Activated naive CD8-positive, alpha-beta T cell treated with anti-CD3 and anti-CD28 coated beads, Interleukin-2, amount 50 U/mL, for 24 hours (primary cell): Measurements from ENCODE around the gene CREBRF.
"Not testable (repeated sequence)": the region's sequence is repeated elsewhere in the genome, so short reads cannot be mapped to it uniquely, and the experiment has no call there.

Experiments used
- ATAC-seq: fragments of 150-1000 bp; cut with Tn5 transposase; one replicate; pipeline ENCODE4 v1.10.0; 2021
- DNase-seq: peaks from one replicate; pipeline ENCODE4 v3.0.0; 2021
- H3K27ac Mint-ChIP-seq: one replicate; pipeline ENCODE4 v1.8.0; 2021; ENCODE audit warnings: mild to moderate bottlenecking, mixed read lengths
- H3K27me3 Mint-ChIP-seq: one replicate; pipeline ENCODE4 v1.8.0; 2021; ENCODE audit warnings: mixed read lengths
- H3K36me3 Mint-ChIP-seq: one replicate; pipeline ENCODE4 v1.8.0; 2021; ENCODE audit warnings: low read depth, mixed read lengths
- H3K4me1 Mint-ChIP-seq: one replicate; pipeline ENCODE4 v1.8.0; 2021; ENCODE audit warnings: mixed read lengths
- H3K4me3 Mint-ChIP-seq: one replicate; pipeline ENCODE4 v1.8.0; 2021; ENCODE audit warnings: mild to moderate bottlenecking, moderate library complexity, mixed read lengths
- H3K9me3 Mint-ChIP-seq: one replicate; pipeline ENCODE4 v1.8.0; 2021; ENCODE audit warnings: mixed read lengths

CREBRF gene

GRCh38 chr5:173047838-173048105 is 8.4 kb upstream of the CREBRF start:
- no peak overlapping the region for H3K4me3 Mint-ChIP-seq
- DNase-seq (no peak), ATAC-seq (no peak)
- peaks cover 2% of the 10 kb centered on the region for H3K4me1 Mint-ChIP-seq
- H3K9me3 Mint-ChIP-seq = no peaks in the 10 kb centered on the region
- no peaks in the 10 kb centered on the region for H3K36me3 Mint-ChIP-seq
- H3K27ac Mint-ChIP-seq = no peak overlapping the region
- H3K27me3 Mint-ChIP-seq = no peaks in the 10 kb centered on the region

DNA sequence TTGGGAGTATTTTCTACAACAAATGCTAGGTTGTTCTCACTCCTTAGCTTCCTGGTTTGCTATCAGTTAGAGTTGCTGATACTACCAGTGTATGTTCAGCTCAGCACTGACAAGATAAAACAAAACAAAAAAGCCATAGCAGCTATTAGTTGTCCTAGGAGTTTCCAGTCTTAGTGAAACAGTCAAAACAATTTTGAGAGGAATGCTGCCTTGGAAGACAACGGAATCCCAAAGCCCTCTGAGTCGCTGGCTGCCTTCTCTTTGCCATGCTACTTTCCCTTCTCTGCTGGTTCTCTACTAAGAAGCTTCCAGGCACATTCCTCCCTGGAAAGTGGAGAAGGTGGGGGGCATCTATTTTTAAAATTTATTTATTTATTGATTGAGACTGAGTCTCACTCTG is 5.4 kb upstream of the CREBRF start:
- Mint-ChIP-seq H3K4me1 (peaks cover 23% of the 10 kb centered on the region), H3K27me3 (no peaks in the 10 kb centered on the region), H3K9me3 (no peaks in the 10 kb centered on the region), H3K27ac (no peak overlapping the region), H3K4me3 (no peak overlapping the region), H3K36me3 (no peaks in the 10 kb centered on the region)
- DNase-seq (no peak), ATAC-seq (no peak)

- Mint-ChIP-seq H3K27me3 (peaks cover 2% of the 10 kb centered on the region), H3K9me3 (no peaks in the 10 kb centered on the region), H3K4me3 (no peak overlapping the region), H3K27ac (peak overlapping the region; percentile 9), H3K36me3 (no peaks in the 10 kb centered on the region), H3K4me1 (peaks cover 26% of the 10 kb centered on the region)
- ATAC-seq (no peak), DNase-seq (no peak)
Measured at GRCh38 chr5:173051746-173052145, 4.4 kb upstream of the CREBRF start.

DNA sequence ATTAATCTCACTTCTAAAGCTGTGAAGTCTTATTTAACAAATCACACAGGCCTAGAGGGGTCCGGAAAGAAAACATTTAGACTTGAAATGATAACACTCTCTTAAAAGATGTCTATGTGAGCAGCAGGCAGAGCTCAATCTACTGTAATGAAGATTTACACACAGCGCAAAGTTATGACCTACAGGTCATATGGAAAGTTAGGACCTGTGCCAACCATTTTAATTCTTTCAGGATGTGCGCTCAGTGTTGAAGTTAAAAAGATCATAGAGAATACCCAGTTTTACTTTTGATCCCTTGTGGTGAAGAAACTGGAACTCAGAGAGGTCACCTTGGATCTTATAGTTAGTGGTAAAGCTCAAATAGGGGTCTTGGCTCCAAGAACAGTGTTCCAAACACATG is 3.1 kb upstream of the CREBRF start:
- Mint-ChIP-seq H3K27ac (no peak overlapping the region), H3K27me3 (peaks cover 2% of the 10 kb centered on the region), H3K4me3 (no peak overlapping the region), H3K36me3 (no peaks in the 10 kb centered on the region), H3K9me3 (no peaks in the 10 kb centered on the region), H3K4me1 (peaks cover 30% of the 10 kb centered on the region)
- DNase-seq (no peak), ATAC-seq (no peak)

- peak overlapping the region; percentile 89 for H3K4me3 Mint-ChIP-seq
- peak overlapping the region; percentile 85 for H3K27ac Mint-ChIP-seq
- no peaks in the 10 kb centered on the region for H3K9me3 Mint-ChIP-seq
- H3K36me3 Mint-ChIP-seq = no peaks in the 10 kb centered on the region
- ATAC-seq (no peak), DNase-seq (no peak)
- peaks cover 44% of the 10 kb centered on the region for H3K4me1 Mint-ChIP-seq
- peaks cover 2% of the 10 kb centered on the region for H3K27me3 Mint-ChIP-seq
Measured at GRCh38 chr5:173055042-173055721, 970 bp upstream of the CREBRF start.

DNA sequence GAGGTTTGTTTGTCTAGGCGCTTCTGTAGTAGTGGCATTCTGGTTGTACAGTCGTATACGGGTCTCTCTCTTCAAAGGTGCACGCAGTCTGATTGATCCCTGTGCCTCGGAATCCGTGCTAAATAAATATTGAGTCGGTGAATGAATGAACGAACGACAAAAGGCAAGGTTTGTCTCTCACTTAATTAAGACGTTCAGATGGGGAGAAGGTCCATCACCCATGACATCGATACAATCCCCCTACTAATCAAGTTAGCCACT is 500 bp upstream of the CREBRF start:
- Mint-ChIP-seq H3K27me3 (peaks cover 2% of the 10 kb centered on the region), H3K9me3 (no peaks in the 10 kb centered on the region), H3K27ac (peak overlapping the region; percentile 85), H3K4me1 (peaks cover 48% of the 10 kb centered on the region), H3K4me3 (peak overlapping the region; percentile 89), H3K36me3 (no peaks in the 10 kb centered on the region)
- no peak for DNase-seq
- no peak for ATAC-seq

DNA sequence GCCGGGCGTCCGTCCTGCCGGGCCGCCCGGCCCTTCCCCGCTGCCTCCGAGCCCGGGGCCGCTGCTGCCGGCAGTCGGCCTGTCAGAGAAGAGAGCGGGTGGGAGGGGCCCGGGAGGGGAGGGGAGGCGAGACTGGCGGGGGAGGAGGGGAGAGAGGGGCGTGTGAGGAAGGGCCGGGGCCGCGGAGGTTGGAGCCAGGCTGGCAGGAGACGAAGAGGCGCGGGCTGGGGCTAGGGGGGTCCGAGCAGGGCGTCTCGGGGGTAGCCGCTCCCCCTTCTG is 570 bp downstream of the CREBRF start:
- peak; percentile 38 for ATAC-seq
- no peaks in the 10 kb centered on the region for H3K9me3 Mint-ChIP-seq
- no peak for DNase-seq

GRCh38 chr5:173057062-173057924 is 1.1 kb downstream of the CREBRF start:
- peaks cover 2% of the 10 kb centered on the region for H3K27me3 Mint-ChIP-seq

More for the DNA sequence above, 570 bp downstream of the CREBRF start:
- Mint-ChIP-seq H3K4me3 (peak overlapping the region; percentile 89), H3K4me1 (peaks cover 56% of the 10 kb centered on the region), H3K27me3 (peaks cover 2% of the 10 kb centered on the region), H3K27ac (peak overlapping the region; percentile 97), H3K36me3 (no peaks in the 10 kb centered on the region)

GRCh38 chr5:173062141-173062540 is 6.0 kb downstream of the CREBRF start:
- H3K36me3 Mint-ChIP-seq = peaks cover 1% of the 10 kb centered on the region
- DNase-seq (no peak), ATAC-seq (no peak)
- H3K4me1 Mint-ChIP-seq = peaks cover 76% of the 10 kb centered on the region
- peak overlapping the region; percentile 77 for H3K27ac Mint-ChIP-seq
- no peaks in the 10 kb centered on the region for H3K9me3 Mint-ChIP-seq
- peak overlapping the region; percentile 16 for H3K4me3 Mint-ChIP-seq
- H3K27me3 Mint-ChIP-seq = no peaks in the 10 kb centered on the region

More at GRCh38 chr5:173057062-173057924, 1.1 kb downstream of the CREBRF start:
- Mint-ChIP-seq H3K4me3 (peak overlapping the region; percentile 89), H3K27ac (peak overlapping the region; percentile 97), H3K9me3 (no peaks in the 10 kb centered on the region), H3K4me1 (peaks cover 59% of the 10 kb centered on the region), H3K36me3 (no peaks in the 10 kb centered on the region)
- DNase-seq (peak; percentile 99), ATAC-seq (peak; percentile 93)

GRCh38 chr5:173065155-173065554 is 9.0 kb downstream of the CREBRF start:
- Mint-ChIP-seq H3K4me3 (peak overlapping the region; percentile 83), H3K27me3 (no peaks in the 10 kb centered on the region), H3K36me3 (peaks cover 1% of the 10 kb centered on the region), H3K4me1 (peaks cover 81% of the 10 kb centered on the region), H3K9me3 (no peaks in the 10 kb centered on the region), H3K27ac (peak overlapping the region; percentile 93)
- DNase-seq = no peak
- ATAC-seq = peak; percentile 76

GRCh38 chr5:173069671-173070070 is 13.5 kb downstream of the CREBRF start:
- Mint-ChIP-seq H3K9me3 (no peaks in the 10 kb centered on the region), H3K4me3 (peak overlapping the region; percentile 30), H3K27ac (peak overlapping the region; percentile 66), H3K27me3 (no peaks in the 10 kb centered on the region), H3K4me1 (peaks cover 60% of the 10 kb centered on the region), H3K36me3 (no peaks in the 10 kb centered on the region)
- DNase-seq = no peak
- no peak for ATAC-seq

- no peak for DNase-seq
- Mint-ChIP-seq H3K4me1 (peaks cover 33% of the 10 kb centered on the region), H3K9me3 (no peaks in the 10 kb centered on the region), H3K36me3 (no peaks in the 10 kb centered on the region), H3K4me3 (no peak overlapping the region), H3K27ac (no peak overlapping the region), H3K27me3 (no peaks in the 10 kb centered on the region)
- ATAC-seq = no peak
Measured at GRCh38 chr5:173075137-173075843, 19.1 kb downstream of the CREBRF start.

DNA sequence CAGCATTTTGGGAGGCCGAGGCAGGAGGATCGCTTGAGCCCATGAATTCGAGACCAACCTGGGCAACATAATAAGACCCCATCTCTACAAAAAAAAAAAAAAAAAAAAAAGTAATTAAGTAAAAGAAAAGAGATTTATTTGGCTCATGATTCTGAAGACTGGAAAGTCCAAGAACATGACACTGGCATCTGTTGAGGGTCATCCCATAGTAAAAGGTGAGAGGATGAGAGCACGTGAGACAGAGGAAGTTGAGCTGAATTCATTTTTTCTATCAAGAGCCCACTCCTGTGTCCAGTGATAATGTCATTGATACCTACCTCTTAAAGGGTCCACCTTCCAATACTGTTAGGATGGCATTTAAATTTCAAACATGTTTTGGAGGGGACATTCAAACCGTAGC is 19.8 kb downstream of the CREBRF start:
- no peak for DNase-seq
- Mint-ChIP-seq H3K27me3 (no peaks in the 10 kb centered on the region), H3K27ac (no peak overlapping the region), H3K4me3 (no peak overlapping the region), H3K36me3 (no peaks in the 10 kb centered on the region), H3K4me1 (peaks cover 30% of the 10 kb centered on the region), H3K9me3 (no peaks in the 10 kb centered on the region)
- no peak for ATAC-seq

DNA sequence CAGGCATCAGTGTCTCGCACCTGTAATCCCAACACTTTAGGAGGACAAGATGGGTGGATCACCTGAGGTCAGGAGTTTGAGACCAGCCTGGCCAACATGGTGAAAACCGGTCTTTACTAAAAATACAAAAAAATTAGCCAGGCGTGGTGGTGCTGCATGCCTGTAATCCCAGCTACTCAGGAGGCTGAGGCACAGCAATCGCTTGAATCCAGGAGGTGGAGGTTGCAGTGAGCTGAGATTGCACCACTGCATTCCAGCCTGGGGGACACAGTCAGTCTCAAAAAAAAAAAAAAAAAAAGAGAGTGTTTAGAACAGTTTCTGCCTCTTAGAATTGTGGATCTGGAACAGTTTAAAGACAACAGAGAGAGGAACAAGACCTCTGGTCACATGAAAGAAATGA is 20.3 kb downstream of the CREBRF start:
- DNase-seq, ATAC-seq, H3K27me3 Mint-ChIP-seq, H3K36me3 Mint-ChIP-seq, H3K4me3 Mint-ChIP-seq, H3K9me3 Mint-ChIP-seq, H3K27ac Mint-ChIP-seq: not testable (repeated sequence)
- peaks cover 29% of the 10 kb centered on the region for H3K4me1 Mint-ChIP-seq

DNA sequence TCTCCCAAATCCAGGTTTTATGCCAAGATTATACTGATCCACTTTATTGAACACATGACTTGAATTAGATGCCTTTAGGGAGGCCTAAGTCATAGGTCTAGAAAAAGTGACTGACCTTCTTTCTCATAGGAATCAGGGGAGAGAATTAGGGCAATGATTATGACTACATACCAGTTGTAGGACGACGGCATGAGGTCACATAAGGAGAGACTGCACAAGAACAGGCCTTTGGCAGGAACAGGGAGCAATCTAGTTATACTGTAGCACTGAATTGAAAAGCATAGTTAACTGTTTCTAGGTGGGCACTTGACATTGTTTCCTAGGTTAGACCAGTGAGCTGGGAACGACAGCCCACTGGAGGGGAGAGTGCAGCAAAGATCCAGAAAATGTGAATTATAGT is 22.7 kb downstream of the CREBRF start:
- DNase-seq = no peak
- peaks cover 2% of the 10 kb centered on the region for H3K36me3 Mint-ChIP-seq
- peaks cover 23% of the 10 kb centered on the region for H3K4me1 Mint-ChIP-seq
- no peak overlapping the region for H3K27ac Mint-ChIP-seq
- no peak for ATAC-seq
- H3K27me3 Mint-ChIP-seq = no peaks in the 10 kb centered on the region
- no peak overlapping the region for H3K4me3 Mint-ChIP-seq
- no peaks in the 10 kb centered on the region for H3K9me3 Mint-ChIP-seq
